HG03565 (cell line): ENCODE results near the gene SALL3.

Source experiments
- ATAC-seq: cut with Tn5 transposase; IDR thresholded peaks from one replicate; pipeline ENCODE4 v1.9.1; 2021; ENCODE audit warnings: mild to moderate bottlenecking, moderate library complexity; ENCODE audit not compliant: unreplicated experiment

The SALL3 gene

GRCh38 chr18:78999939-79000338, 20.3 kb downstream of the SALL3 start:
- ATAC-seq, result no peak

GRCh38 chr18:79000997-79001396, 21.4 kb downstream of the SALL3 start:
- no peak for ATAC-seq

DNA sequence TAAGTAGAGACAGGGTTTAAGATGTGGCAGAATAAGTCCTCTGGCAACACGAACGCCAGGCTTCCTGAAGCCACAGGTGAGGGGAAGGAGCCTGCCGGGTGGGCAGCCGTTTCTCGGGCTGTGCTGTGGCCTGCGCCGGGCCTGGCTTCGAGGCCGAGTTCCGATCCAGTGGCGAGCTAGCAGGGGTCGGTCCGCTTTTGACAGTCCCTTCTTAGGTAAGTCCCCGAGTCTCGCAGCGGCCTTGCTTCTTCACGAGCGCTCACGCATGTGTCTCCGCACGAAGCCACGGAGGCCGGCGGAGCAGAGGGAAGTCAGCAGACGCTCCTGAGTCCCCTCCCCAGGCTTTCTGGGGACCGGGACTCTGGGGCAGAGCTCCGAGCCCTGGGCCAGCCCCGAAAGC, 26.0 kb downstream of the SALL3 start:
- ATAC-seq, result no peak

DNA sequence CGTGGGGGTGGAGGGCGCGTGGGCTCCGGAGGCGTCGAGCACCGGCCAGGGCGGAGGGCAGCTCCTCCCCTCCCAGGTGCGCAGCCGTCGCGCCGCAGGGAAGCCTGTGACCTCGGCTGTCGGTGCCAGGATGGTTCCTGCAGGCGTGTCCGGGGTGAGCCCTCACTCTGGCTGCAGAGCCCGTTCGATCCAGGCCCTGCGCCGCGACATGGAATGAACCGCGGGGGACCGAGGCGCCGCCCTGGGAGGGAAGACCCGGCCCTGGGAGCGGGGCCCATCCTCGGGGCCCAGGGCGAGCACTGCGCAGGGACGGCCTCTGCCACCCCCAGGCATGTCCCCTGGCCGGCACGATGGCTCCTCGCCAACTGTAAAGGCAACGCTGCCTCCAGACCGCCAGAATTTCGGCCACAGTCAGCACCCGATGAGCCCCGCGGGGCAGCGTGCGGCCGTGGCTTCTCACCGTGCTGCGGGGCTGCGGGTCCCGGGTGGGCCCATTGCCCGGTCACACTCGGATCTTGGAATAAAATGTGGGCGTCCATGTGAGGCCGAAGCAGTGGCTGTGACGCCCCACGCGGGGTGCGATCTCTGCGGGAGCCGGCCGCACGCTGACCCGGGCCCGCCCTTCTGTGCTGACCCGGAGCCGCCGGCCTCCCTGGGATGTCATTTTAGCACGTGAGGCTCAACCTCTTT, 26.6 kb downstream of the SALL3 start:
- no peak for ATAC-seq

- no peak for ATAC-seq
Observed at GRCh38 chr18:79007440-79007839, 27.8 kb downstream of the SALL3 start.

GRCh38 chr18:79008356-79008940, 28.8 kb downstream of the SALL3 start:
- ATAC-seq, result no peak

- no peak for ATAC-seq
Observed at GRCh38 chr18:79010802-79011201, 31.2 kb downstream of the SALL3 start.

DNA sequence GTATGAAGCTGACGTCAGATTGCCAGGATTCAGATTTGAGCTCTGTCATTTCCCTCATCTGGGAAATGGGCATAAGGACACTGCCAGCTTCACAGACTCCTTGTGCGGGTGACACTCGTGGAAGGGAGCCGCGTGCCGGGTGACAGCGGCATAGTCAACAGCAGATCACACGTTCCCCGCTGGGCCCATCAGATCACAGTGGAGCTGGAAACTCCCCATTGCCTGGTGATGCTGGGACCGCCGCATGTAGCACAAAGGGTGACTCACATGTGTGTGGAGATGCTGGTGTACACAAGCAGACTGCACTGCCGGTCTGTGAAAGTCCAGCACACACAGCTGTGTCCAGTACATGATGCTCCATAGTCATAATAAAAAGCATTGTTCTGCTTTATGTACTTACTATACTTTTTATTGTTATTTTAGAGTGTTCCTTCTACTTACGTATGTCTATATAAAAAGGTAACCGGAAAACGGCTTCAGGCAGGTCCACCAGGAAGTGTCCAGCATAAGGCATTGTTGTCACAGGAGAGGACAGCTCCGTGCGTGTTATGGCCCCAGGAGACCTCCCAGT, 31.8 kb downstream of the SALL3 start:
- ATAC-seq, result no peak

DNA sequence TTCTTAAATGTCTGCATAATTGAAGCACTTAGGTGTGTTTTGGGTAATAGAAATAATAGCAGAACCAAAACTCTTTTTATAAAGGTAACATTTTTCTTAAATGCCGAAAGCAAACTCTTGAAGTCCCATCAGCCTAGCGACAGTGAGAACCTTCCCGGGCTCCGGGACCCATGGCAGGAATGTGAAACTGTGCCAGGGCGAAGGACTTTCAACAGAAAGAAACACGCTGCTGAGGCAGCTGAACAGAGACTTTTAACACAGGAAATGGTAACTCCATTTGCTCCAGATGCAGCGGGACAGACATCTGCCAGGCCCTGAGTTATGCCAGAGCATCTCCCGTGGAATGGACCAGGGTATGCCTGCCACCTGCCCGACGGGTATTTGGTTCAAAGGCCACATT, 34.3 kb downstream of the SALL3 start:
- no peak for ATAC-seq

DNA sequence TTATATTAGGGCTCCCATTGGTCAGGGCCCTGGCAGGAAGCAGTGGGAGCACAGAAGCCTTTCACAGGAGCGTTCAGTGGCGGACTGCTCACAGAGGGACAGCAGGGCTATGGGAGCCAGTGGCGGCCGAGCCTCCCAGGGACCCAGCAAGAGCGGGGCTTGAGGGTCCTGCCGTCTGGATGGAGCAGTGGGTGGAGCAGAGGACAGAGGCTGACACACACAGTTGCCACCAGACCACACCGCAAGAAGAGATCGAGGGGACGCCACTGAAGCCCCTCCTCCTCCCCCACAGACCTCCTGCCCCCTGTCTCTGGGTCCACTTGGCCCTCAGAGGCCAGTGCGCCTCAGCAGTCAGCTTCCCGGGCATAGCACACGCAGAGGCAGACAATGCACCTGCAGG, 39.3 kb downstream of the SALL3 start:
- no peak for ATAC-seq

- no peak for ATAC-seq
Observed at GRCh38 chr18:79019881-79020280, 40.3 kb downstream of the SALL3 start.

GRCh38 chr18:79022603-79023002, 43.0 kb downstream of the SALL3 start:
- no peak for ATAC-seq

- ATAC-seq, result no peak
Observed at GRCh38 chr18:79026491-79026890, 46.9 kb downstream of the SALL3 start.

- no peak for ATAC-seq
Observed at GRCh38 chr18:79030680-79031079, 51.1 kb downstream of the SALL3 start.

DNA sequence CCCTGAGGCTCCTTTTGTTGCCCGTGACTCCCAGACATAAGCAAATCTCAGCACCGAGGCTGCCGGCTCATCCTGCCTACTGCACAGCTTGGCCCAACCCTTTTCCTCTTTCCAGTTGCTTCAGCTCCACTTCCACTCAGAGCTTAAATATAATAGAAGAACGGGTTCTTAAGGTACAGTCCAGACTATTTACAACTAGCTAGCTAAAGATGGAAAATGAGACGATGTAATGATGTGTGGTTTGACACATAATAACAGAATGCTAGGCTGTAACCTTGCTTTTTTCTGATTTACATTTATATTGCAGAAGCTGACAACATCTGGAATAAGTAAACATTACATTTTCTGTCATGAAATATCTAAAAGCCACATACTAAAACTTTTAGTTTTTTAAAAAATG, 62.7 kb downstream of the SALL3 start:
- ATAC-seq, result no peak

- ATAC-seq, result no peak
Observed at GRCh38 chr18:79043288-79043687, 63.7 kb downstream of the SALL3 start.

DNA sequence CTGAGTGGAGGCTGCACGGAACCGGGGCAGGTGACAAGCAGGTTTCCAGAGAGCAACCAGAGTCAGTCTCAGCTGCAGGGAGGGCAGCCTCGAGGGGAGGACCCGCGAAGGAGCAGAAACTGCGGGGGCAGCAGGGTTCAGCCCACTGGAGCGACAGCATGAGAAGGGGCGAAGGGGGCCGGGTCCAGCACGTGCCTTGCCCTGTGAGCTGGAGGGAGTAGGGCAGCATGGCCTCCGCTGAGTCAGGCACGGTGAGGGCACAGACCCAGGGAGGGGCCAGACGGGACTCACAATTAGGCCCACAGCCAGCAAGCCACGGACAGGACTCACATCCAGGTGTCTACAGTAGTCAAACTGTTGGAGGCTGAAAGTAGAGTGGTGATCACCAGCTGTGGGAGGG, 66.9 kb downstream of the SALL3 start:
- ATAC-seq, result no peak

- ATAC-seq, result no peak
Observed at GRCh38 chr18:79047556-79048244, 68.1 kb downstream of the SALL3 start.

DNA sequence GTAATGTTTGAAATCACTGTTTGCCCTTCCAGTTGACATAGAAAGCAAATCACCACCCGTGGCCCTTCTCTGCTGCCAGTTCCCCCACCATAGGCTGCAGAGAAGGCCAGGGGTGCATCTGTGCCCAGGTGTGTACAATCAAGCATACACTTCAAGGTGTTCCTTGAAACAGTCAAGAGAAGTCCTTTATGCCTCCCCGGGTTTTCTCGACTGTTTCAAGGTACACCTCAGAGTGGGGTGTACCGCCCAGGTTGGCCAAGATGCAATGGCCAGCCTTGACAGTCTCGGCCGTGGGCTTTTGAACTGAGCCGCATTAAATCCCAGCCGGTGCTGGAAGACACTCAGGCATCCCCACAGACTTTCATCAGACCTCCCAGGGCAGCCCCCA, 68.6 kb downstream of the SALL3 start:
- no peak for ATAC-seq

GRCh38 chr18:79049506-79049905, 69.9 kb downstream of the SALL3 start:
- no peak for ATAC-seq
